NCI-H2227 (cell line): ENCODE measurements around the gene RADIL.

Experiments
- DNase-seq: peaks from one replicate; lab custom pipeline; 2025; ENCODE audit not compliant: unreplicated experiment; lab: John Stamatoyannopoulos, UW

Gene RADIL

GRCh38 chr7:4856336-4857057, 27.0 kb downstream of the RADIL start:
- DNase-seq = no peak

GRCh38 chr7:4854916-4855315, 28.6 kb downstream of the RADIL start:
- no peak for DNase-seq

DNA sequence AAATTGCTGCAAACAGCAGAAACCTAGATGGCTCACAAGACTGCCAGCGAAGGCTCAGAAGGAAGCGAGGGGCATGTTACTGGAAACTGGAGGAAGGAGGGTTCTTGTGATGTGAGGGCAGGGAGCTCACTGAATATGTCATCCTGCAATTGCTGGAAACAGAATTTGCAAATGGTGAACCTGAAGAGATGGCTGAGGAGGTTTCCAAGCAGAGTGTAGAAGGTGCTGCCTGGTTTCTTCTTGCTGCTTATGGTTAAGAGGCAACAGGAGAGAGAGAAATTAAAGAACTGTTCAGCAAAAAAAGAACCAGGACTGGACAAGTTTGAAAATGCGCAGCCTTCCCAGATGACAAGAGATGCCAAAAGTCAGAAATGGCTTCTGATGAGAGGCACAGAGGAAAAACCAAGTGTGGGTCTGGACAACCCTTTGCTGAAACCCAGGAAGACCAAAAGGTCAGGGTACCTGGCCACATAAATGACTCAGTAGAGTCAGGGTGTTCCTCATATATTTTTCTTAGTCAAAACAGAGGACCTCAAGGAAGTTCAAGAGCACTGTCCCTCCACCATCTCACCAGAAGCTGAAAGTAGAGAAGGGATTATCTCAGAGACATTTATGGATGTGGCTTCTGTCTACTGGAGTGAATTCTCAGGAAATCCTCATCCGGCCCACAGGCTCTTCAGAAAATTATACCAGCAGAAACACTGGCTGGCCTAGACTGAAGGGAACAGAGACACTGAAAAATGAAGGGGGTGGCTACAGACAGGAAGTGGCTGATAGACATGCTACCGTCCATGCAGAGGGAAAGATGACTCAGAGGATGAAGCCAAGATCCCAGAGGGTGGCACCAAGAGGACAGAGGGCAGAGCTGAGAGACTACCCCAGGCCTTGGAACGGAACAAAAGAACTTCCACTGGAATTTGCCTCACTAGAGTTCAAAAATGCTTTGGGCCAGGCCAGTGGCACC, 31.8 kb downstream of the RADIL start:
- DNase-seq = no peak

DNA sequence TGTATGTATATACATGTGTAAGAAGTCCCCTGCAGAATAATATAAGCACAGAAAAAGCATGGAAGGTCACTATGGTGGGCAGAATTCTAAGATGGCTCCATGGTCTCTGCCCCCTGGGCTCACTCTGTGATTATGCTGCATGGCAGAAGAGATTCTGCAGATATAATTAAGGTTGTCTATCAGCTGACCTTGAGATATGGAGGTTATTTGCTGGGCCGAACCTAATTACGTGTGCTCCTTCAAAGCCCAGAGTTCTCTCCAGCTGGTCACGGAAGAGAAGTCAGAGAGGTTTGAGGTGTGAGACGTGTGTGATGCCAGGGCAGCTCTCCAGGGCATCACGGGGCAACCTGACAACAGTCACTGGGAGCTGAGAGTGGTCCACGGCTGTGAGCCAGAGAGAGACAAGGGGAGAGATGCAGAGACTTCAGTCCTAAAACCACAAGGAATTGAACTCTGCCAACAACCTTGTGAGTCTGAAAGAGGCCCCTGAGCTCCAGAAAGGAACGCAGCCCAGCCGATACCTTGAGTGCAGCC, 33.2 kb downstream of the RADIL start:
- DNase-seq = no peak

DNA sequence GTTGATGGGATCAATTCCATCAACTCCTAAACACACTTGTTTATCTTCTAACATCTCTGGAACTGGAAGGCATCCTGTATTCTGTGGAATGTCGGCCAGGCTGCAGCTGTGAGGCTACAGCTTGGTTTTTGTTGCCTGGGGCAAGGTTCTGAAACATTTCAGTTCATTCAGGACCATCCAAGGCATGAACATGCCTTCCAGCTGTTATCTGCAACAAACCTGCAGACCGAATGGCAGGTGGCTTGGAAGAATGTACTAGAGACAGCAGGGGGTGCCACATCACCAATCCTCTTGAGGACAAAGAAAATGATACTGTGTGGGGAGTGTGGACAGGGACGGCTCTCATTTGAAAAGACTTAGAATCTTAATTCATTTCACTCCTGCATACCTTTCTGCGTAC, 34.1 kb downstream of the RADIL start:
- DNase-seq = peak; percentile 14

DNA sequence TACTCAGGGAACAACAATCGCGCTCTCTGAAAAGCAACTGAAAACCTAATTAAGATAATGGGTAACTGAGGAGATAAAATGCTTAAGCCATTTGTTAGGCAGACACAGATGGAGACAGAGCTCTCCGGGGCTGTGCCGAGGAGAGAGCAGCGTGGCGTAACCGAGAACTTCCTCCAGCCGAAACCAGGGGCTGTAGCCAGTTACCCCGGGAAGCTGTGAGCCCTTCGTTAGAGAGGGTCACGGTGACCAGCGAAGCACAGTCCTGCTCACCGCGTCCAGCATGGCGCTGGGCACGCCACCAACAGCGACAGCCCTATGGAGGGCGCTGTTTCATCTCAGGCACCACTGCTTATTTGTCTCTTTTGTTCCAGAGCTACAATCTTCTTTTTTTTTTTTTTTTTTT, 37.8 kb downstream of the RADIL start:
- peak; percentile 75 for DNase-seq

GRCh38 chr7:4842319-4843064, 41.0 kb downstream of the RADIL start:
- no peak for DNase-seq

DNA sequence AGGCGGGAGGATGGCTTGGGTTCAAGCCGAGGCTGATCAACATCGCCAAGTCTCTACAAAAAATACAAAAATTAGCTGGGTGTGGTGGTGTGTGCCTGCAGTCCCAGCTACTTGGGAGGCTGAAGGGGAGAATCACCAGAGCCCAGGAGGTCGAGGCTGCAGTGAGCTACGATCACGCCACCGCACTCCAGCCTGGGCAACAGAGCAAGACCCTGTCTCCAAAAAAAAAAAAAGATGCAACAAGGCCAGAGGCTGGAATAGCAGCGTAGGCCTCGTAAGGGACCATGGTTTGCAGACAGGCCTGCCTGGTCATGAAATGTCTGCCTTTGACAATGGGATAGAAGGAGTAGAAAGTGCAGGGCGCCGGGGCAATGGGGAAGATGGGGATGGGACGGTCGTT, 41.7 kb downstream of the RADIL start:
- no peak for DNase-seq

DNA sequence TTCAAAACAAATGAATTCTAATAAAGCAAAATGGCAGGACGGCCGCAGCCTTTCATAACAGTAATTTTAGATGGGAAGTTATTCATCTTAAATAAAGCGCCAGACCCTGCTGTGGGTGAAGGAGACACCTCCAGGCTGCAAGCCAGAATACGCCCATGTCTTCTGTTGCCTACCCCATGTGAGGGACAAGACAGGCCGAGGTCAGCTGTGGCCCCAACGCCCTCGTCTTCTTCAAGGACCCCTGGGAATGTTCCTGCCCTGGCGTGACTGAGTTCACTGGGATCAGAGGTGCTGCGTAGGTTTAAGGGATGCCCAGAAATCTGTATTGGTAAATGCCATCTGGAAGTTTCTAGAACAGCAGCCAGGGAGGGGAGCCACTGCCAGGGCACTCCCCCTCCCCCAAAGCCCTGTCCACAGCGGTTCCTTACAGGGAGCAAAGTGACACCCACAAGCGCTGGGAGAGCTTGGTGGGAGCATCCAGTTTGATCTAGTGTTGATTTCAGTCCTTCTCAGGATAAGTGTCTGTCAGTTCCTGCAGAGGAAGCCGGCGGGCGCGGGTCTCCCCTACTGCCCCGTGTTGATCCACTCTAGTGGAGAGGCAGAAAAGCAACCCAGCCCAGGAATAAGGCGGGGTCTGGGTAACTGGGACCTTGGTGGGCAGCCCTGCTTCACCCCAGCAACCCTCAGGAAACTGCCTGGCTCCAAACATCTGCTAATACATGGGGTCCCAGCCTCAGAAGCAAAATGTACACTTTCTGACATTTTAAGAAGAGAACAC, 42.3 kb downstream of the RADIL start:
- DNase-seq = no peak

- no peak for DNase-seq
Observed at GRCh38 chr7:4840079-4840501, 43.4 kb downstream of the RADIL start.

GRCh38 chr7:4838626-4839334, 44.7 kb downstream of the RADIL start:
- no peak for DNase-seq

GRCh38 chr7:4837803-4838625, 45.5 kb downstream of the RADIL start:
- DNase-seq = peak; percentile 70

GRCh38 chr7:4837041-4837802, 46.3 kb downstream of the RADIL start:
- DNase-seq = peak; percentile 37

DNA sequence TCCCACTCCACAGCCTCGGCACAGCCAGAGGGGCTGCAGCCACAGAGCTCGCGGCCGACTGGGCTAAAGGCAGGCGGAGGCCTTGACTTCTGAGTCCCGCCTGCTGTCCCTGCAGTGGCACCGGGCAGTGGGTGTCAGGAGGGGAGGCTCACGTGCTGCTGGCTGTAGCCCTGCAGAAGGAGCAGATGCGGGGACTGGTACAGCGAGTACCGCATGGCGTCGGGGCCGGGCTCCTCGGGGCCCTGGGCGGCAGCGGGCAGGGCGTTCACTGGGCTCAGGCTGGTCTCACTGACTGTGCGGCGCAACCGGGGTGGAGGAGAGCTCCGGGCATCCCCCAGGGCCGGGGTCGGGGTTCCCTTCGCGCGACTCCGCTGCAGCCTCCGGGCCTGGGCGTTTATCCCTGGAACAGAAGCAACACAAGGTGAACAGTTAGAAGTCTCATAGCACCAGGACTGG, 47.3 kb downstream of the RADIL start:
- no peak for DNase-seq

GRCh38 chr7:4835398-4836205, 47.9 kb downstream of the RADIL start:
- no peak for DNase-seq

DNA sequence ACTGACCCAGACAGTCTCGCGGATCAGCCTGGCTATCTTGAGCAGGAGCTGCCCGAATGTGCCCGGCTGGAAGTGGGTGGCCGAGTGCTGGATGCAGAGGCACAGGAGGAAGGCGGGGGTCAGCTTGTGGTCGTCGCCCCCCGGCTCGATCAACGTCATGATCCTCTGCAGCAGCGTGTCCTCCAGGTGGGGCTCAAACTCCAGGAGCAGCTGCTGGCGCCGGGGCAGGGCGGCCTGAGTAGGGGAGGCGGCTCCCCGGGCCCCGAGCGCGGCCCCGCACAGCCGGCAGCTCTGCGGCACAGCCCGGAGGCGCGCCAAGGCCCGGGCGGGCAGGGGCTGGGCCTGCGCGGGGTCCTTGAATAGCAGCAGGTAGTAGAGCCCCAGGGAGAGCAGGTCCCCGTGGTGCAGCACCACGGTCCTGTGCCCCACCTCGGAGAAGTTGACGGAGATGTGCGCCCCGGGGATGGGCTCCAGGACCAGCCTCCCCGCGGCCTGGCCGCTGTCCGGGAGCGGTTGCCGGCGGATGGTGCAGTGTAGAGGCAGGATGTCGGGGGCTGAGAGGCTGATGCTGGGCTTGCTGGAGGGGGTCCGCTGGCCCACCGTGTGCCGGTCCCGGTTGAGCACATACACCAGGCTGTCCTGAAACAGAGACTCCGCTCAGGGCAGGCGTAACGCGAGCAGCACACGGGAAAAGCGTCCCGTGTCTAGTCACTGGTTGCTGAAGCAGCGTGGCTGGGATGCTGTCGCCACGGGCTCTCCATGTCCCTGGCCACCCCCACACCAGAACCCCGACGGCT, 48.7 kb downstream of the RADIL start:
- no peak for DNase-seq
